Brain microvascular endothelial cell (primary cell): Measurements from ENCODE around the gene ZNF577.

ENCODE experiments used
- DNase-seq: peaks from one replicate; pipeline ENCODE4 v3.0.0-alpha.2; 2020
- H3K27ac ChIP-seq: fragments of 250-450 bp; sonication (Bioruptor Pico); 2 replicates; pipeline ENCODE4 v1.5.1; 2020; ENCODE audit warnings: mild to moderate bottlenecking, moderate library complexity
- H3K27me3 ChIP-seq: fragments of 250-450 bp; sonication (Bioruptor Pico); replicated peaks from 2 replicates; pipeline ENCODE4 v1.5.1; 2020; ENCODE audit warnings: mild to moderate bottlenecking
- H3K36me3 ChIP-seq: fragments of 250-450 bp; sonication (Bioruptor Pico); replicated peaks from 2 replicates; pipeline ENCODE4 v1.5.1; 2020; ENCODE audit warnings: mild to moderate bottlenecking
- H3K4me3 ChIP-seq: 2 replicates; pipeline ENCODE4 v1.5.1; 2011; ENCODE audit warnings: low read depth, mild to moderate bottlenecking, control low read depth, low read length, moderate library complexity
- in situ Hi-C: cut with HindIII; loops from 2 replicates; pipeline ENCODE4 v1.10.0; 2017; ENCODE audit warnings: low sequenced_read_pairs, low pct_ligation_motif_present
- TF ChIP-seq, protein P1 (sequence below): IDR thresholded peaks from 2 replicates; pipeline ENCODE4 v1.5.1; 2011; ENCODE audit warnings: low read depth, mild to moderate bottlenecking, moderate library complexity, low read length, control low read depth, inconsistent platforms; ENCODE audit errors: missing control alignments

ZNF577 gene

DNA sequence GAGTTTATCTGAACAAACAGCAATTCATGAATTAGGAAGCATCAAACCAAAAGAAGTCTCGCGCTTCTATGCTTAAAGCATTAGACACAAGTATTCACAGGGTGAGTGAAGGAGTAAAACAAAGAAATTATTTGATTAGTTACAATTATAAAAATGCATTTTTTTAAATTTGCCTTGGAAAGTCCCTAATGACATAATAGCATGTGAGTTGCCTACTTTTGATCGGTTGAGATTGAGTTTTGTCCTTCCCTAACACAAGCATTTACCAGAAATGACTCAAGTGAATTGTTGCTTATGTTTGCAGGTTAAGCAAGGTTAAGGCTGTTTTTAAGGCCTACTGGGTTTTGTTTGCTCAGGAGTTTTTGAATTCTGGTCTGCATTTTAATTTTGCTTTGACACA lies 17.5 kb upstream of the ZNF577 start:
- H3K27ac ChIP-seq = no peak overlapping the region
- in situ Hi-C loops = no loop called here

DNA sequence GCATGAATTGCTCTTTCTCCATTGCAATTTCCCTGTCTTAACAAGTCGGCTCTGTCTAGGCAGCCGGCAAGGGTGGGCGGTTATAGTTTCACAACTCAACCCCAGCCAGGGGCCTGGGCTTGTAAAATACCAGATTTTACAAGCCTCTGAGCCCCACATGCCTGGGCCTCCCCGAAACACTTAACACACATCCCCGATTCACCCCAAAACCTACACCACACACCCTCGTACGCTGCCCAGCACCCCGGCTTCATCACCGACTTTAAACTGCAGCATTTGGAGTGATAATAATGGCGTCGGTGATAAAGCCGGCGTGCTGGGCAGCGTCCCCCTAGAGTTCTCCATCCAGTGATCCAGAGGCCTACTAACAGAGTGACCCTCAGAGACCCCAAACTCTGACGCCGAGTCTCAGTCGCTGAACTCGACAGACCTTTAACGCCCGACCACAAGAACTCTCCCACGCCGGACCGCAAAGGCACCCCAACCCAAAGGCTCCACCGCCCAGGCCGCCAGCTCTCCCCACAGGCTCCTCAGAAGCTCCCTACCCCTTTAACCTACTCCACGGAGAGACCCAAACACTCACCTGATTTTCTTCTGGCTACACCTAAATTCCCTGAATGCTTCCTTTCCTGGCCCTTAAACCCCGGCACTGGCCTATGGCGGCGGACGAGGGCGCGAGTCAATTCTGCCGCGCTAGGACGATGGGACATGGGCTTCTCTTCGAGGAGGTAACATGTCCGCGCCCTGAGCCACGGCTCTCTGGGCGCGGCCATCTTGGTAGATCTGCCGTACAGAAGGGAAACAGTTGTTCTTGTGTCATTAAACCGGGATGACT lies 16.8 kb upstream of the ZNF577 start, which contains the start of gene ZNF649:
ZNF649 (minus strand) TSS at position 687 of the 835 bp plus-strand sequence. CDS start 4,910 bp downstream, outside the sequence.
- in situ Hi-C loops = no loop called here
- TF ChIP-seq, protein P1, sequence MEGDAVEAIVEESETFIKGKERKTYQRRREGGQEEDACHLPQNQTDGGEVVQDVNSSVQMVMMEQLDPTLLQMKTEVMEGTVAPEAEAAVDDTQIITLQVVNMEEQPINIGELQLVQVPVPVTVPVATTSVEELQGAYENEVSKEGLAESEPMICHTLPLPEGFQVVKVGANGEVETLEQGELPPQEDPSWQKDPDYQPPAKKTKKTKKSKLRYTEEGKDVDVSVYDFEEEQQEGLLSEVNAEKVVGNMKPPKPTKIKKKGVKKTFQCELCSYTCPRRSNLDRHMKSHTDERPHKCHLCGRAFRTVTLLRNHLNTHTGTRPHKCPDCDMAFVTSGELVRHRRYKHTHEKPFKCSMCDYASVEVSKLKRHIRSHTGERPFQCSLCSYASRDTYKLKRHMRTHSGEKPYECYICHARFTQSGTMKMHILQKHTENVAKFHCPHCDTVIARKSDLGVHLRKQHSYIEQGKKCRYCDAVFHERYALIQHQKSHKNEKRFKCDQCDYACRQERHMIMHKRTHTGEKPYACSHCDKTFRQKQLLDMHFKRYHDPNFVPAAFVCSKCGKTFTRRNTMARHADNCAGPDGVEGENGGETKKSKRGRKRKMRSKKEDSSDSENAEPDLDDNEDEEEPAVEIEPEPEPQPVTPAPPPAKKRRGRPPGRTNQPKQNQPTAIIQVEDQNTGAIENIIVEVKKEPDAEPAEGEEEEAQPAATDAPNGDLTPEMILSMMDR = peak; percentile 21
- Histone ChIP-seq H3K27ac (peak within 1 kb of the TSS; percentile 25), H3K27me3 (no peaks in the 10 kb centered on the region), H3K36me3 (peaks cover 4% of the 10 kb centered on the region), H3K4me3 (peak within 1 kb of the TSS; percentile 94)
- peak; percentile 81 for DNase-seq

More for the DNA sequence above, 17.5 kb upstream of the ZNF577 start:
- H3K27me3 ChIP-seq = no peaks in the 10 kb centered on the region
- H3K4me3 ChIP-seq = no peak overlapping the region
- DNase-seq = no peak
- TF ChIP-seq, protein P1 = no peak
- no peaks in the 10 kb centered on the region for H3K36me3 ChIP-seq

DNA sequence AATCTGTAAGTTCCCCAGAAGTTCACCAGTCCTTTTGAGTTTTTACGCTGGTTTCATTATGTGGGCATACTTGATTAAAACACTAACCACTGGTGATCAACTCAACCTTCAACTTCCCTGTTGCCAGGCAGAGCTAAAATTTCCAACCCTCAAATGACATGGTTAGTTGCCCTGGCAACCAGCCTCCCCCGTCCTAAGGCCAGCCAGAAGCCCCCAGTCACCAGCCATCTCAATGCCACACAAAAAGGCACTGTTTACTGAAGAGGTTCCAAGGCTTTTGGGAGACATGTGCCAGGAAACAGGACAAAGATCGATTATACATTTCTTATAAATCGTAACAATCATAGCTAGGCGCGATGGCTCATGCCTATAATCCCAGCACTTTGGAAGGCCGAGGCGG lies 15.4 kb upstream of the ZNF577 start:
- no peak for DNase-seq
- in situ Hi-C loops = no loop called here
- Histone ChIP-seq H3K36me3 (peaks cover 14% of the 10 kb centered on the region), H3K27ac (no peak overlapping the region), H3K4me3 (no peak overlapping the region), H3K27me3 (no peaks in the 10 kb centered on the region)
- TF ChIP-seq, protein P1 = no peak

DNA sequence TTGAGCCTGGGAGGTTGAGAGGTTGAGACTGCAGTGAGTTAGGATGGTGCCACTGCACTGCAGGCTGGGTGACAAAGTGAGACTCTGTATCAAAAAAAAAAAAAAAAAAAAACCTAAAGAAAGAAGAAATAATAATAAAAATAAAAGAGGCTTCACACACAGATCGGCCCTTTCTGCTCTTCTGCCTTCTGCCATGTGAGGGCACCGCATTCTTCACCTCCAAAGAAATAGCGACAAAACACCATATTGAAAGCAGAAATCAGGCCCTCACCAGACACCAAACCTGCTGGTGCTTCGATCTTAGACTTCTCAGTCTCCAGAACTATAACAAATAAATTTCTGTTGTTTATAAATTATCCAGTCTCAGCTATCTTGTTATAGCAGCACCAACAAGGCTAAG lies 14.1 kb upstream of the ZNF577 start:
- H3K4me3 ChIP-seq = no peak overlapping the region
- in situ Hi-C loops = no loop called here
- TF ChIP-seq, protein P1 = peak; percentile 2

DNA sequence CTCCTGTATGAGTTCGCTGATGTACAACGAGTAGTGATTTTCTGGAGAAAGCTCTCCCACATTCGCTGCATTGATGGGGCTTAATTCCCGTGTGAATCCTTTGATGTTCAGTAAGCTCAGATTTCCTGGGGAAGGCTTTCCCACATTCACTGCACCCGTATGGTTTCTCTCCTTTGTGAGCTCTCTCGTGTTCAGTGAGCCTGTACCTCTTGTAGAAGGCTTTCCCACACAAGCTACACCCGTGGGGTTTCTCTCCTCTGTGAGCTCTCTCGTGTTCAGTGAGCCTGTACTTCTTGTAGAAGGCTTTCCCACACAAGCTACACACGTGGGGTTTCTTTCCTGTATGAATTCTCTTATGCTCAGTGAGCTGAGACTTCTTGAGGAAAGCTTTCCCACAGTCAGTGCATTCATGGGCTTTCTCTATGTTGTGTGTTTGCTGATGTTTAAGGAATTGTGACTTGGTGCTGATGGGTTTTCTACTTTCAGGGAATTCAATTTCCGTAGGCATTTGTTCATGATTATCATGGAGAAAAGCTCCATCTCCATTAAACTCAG lies 3.5 kb upstream of the ZNF577 start:
- Histone ChIP-seq H3K4me3 (no peak overlapping the region), H3K36me3 (peaks cover 53% of the 10 kb centered on the region), H3K27ac (no peak overlapping the region), H3K27me3 (no peaks in the 10 kb centered on the region)
- in situ Hi-C loops = no loop called here
- TF ChIP-seq, protein P1 = no peak
- no peak for DNase-seq

More for the DNA sequence above, 14.1 kb upstream of the ZNF577 start:
- no peaks in the 10 kb centered on the region for H3K27me3 ChIP-seq
- H3K36me3 ChIP-seq = peaks cover 21% of the 10 kb centered on the region
- no peak for DNase-seq
- no peak overlapping the region for H3K27ac ChIP-seq
